ENCODE measurements around the gene EXOC4.

The EXOC4 gene

DNA sequence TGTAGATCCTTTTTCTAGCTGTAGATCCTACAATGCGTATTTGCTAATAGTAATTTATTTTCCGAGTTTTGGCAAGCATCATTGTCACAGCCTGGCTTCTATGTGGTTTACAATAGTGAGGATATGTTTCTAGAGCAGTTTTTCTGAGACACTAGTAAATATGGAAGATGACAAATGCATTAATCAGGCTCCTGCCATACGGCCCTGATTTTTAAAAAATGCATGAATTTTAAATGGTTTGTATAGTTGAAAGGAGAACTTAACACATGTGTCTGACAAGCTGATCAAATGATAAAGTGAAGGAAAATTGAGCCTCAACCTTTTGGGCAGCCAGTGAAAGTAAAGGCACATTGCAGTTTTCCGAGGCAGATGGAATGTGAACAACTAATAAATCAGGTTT, 354.1 kb downstream of the EXOC4 start:
- H3K4me1 ChIP-seq (ENCODE audit: insufficient read depth, low read length), result peaks cover 4% of the 10 kb centered on the region
- no peak overlapping the region for H3K4me3 ChIP-seq (ENCODE audit: low read length)
- H3K9me3 ChIP-seq (ENCODE audit: low read length), result no peaks in the 10 kb centered on the region
- H2AFZ ChIP-seq (ENCODE audit: low read depth, low read length), result no peak overlapping the region
- no peaks in the 10 kb centered on the region for H3K27me3 ChIP-seq (ENCODE audit: insufficient read depth, low read length)
- no peaks in the 10 kb centered on the region for H3K36me3 ChIP-seq (ENCODE audit: insufficient read depth, low read length)

DNA sequence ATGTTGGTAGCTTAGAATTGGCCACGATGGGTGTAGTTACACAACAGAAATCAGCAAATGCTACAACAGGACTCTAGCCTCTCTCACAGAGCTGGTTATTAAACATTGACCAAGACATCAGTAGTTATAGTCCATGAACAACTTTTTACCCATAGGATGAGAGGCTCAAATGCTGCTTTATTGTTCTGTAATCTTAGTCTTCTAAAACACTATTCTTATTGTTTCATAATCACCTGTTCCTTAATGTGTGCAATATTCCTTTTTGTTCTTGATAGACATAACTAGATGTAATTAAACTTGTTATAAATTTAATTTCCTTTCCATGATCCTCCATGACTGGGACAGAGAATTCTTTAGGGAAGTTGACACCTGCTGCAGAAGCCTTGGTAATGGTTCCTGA, 356.9 kb downstream of the EXOC4 start:
- H3K4me3 ChIP-seq (ENCODE audit: low read length), result no peak overlapping the region
- no peaks in the 10 kb centered on the region for H3K36me3 ChIP-seq (ENCODE audit: insufficient read depth, low read length)
- no peaks in the 10 kb centered on the region for H3K9me3 ChIP-seq (ENCODE audit: low read length)
- no peak overlapping the region for H2AFZ ChIP-seq (ENCODE audit: low read depth, low read length)
- peaks cover 5% of the 10 kb centered on the region for H3K4me1 ChIP-seq (ENCODE audit: insufficient read depth, low read length)
- H3K27me3 ChIP-seq (ENCODE audit: insufficient read depth, low read length), result no peaks in the 10 kb centered on the region

DNA sequence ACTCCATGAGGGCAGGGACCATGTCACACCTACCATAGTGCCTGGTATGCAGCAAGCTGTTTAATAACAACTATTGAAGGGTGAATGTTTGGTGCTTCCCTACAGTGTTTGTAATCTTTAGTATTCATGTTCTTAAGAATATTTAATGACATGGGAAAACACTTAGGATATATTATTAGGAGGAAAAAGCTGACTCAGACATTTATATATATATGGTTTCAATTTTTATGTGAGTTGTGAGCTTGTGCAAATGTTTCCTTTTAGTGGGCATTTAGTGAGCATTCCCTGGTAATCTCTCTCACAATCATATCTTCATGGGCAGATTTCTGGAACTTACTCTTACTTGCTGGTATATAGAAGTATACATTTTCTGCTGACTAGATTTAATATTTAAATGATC, 359.1 kb downstream of the EXOC4 start:
- H3K36me3 ChIP-seq (ENCODE audit: insufficient read depth, low read length), result no peaks in the 10 kb centered on the region
- peaks cover 5% of the 10 kb centered on the region for H3K4me1 ChIP-seq (ENCODE audit: insufficient read depth, low read length)
- H3K9me3 ChIP-seq (ENCODE audit: low read length), result no peaks in the 10 kb centered on the region
- H2AFZ ChIP-seq (ENCODE audit: low read depth, low read length), result no peak overlapping the region
- no peaks in the 10 kb centered on the region for H3K27me3 ChIP-seq (ENCODE audit: insufficient read depth, low read length)
- no peak overlapping the region for H3K4me3 ChIP-seq (ENCODE audit: low read length)

DNA sequence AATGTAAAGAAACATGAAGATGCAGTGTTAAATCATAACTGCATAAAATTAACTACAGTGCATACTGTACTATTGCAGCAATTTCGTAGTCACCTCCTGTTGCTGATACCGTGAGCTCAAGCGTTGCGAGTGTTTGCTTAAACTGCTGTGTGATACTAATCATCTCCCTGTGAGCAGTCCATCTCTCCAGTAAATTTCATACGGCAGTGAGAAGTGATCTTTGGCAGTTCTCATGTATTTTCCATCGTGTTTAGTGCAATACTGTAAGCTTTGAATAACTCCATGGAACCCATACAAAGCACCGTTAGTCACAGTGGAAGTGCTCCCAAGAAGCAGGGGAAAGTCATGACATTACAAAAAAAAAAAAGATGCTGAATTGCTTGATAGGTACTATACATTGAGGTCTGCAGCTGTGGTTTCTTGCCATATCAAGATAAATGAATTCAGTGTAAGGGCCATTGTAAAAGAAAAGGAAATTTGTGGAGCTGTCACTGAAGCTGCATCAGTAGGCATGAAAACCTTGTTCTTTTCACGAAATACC, 360.4 kb downstream of the EXOC4 start:
- Histone ChIP-seq H3K4me1 (ENCODE audit: insufficient read depth, low read length) (peaks cover 5% of the 10 kb centered on the region), H3K36me3 (ENCODE audit: insufficient read depth, low read length) (no peaks in the 10 kb centered on the region), H3K4me3 (ENCODE audit: low read length) (no peak overlapping the region)

DNA sequence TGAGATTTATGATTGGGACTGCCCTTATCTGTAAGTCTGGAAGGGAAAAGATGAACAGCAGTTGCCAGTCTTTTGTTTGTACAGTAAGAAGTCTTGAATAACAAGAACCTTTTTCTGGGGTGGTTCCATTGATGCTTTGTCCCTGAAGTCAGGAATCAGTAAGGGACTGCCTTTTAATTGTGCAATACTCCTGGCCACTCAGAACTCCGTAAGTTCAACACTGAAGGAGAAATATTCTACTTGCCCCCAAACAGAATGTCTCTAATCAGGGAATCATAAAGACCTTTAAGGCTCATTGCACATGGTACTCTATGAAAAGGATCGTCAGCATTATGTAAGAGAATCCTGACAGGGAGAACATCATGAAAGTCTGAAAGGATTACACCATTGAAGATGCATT, 361.4 kb downstream of the EXOC4 start:
- no peaks in the 10 kb centered on the region for H3K27me3 ChIP-seq (ENCODE audit: insufficient read depth, low read length)
- peaks cover 5% of the 10 kb centered on the region for H3K4me1 ChIP-seq (ENCODE audit: insufficient read depth, low read length)
- H3K9me3 ChIP-seq (ENCODE audit: low read length), result no peaks in the 10 kb centered on the region
- H3K36me3 ChIP-seq (ENCODE audit: insufficient read depth, low read length), result no peaks in the 10 kb centered on the region
- no peak overlapping the region for H2AFZ ChIP-seq (ENCODE audit: low read depth, low read length)
- no peak overlapping the region for H3K4me3 ChIP-seq (ENCODE audit: low read length)

More for the DNA sequence above, 360.4 kb downstream of the EXOC4 start:
- Histone ChIP-seq H2AFZ (ENCODE audit: low read depth, low read length) (no peak overlapping the region), H3K9me3 (ENCODE audit: low read length) (no peaks in the 10 kb centered on the region), H3K27me3 (ENCODE audit: insufficient read depth, low read length) (no peaks in the 10 kb centered on the region)

DNA sequence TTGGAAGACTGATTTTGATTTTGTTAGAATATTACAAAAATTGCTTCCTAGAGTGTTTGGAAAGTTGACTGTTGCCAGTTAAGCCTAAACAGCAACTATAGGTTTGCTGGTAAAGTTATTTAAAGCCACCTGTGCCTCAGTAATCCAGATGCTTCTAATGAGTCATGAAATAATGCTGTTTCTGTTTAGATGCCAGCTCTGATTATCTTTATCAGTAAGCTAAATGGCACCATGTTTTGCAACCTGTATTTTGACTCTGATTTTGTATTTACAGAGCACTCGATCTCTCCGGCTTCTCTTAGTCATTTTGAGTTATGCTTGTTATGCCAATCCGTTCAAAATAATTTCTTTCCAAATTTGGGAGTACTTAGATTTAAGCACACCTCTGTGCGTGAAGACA, 366.1 kb downstream of the EXOC4 start:
- Histone ChIP-seq H2AFZ (ENCODE audit: low read depth, low read length) (no peak overlapping the region), H3K9me3 (ENCODE audit: low read length) (no peaks in the 10 kb centered on the region), H3K4me1 (ENCODE audit: insufficient read depth, low read length) (peaks cover 5% of the 10 kb centered on the region), H3K36me3 (ENCODE audit: insufficient read depth, low read length) (no peaks in the 10 kb centered on the region), H3K27me3 (ENCODE audit: insufficient read depth, low read length) (no peaks in the 10 kb centered on the region), H3K4me3 (ENCODE audit: low read length) (no peak overlapping the region)

DNA sequence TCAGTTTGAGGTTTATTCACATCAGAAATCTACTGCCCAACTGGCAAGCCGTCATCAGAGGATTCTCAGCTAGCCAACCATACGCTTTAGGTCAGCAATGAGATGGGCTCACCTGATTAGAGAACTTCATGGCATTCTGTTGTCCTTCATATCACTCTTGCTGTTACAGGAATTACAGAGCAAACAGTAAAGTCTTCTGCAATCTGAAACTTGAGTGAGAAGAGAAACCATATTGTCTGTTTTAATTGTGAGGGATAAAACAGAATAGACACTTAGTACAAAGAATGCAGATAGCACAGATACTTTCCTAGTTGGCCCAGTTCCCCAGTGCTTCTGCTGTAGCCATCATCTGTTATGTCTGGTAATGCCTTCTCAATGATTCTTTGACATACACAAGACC, 366.6 kb downstream of the EXOC4 start:
- Histone ChIP-seq H3K4me3 (ENCODE audit: low read length) (no peak overlapping the region), H3K27me3 (ENCODE audit: insufficient read depth, low read length) (no peaks in the 10 kb centered on the region), H3K36me3 (ENCODE audit: insufficient read depth, low read length) (no peaks in the 10 kb centered on the region), H3K4me1 (ENCODE audit: insufficient read depth, low read length) (peaks cover under 1% of the 10 kb centered on the region), H3K9me3 (ENCODE audit: low read length) (no peaks in the 10 kb centered on the region), H2AFZ (ENCODE audit: low read depth, low read length) (no peak overlapping the region)

DNA sequence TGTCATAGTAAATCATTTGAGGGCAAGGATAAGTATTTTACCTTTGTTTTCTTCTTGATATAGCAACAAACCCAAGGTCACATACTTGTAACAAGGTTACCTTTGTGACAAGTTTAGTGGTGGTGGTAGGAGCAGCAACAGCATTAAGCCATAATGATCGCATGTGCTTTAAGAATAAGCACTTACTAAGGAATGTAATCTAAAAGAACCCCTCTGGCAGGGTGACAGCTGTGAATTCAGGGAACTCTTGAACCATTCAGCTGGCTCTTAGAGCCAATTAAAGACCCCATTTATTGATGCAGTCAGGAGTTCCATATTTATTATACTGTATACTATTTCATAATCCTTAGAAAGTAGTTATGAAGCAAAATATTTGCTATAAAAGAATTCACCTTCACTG, 370.8 kb downstream of the EXOC4 start:
- H3K4me3 ChIP-seq (ENCODE audit: low read length), result no peak overlapping the region
- no peaks in the 10 kb centered on the region for H3K4me1 ChIP-seq (ENCODE audit: insufficient read depth, low read length)
- no peak overlapping the region for H2AFZ ChIP-seq (ENCODE audit: low read depth, low read length)
- no peaks in the 10 kb centered on the region for H3K36me3 ChIP-seq (ENCODE audit: insufficient read depth, low read length)
- H3K27me3 ChIP-seq (ENCODE audit: insufficient read depth, low read length), result no peaks in the 10 kb centered on the region
- no peaks in the 10 kb centered on the region for H3K9me3 ChIP-seq (ENCODE audit: low read length)

DNA sequence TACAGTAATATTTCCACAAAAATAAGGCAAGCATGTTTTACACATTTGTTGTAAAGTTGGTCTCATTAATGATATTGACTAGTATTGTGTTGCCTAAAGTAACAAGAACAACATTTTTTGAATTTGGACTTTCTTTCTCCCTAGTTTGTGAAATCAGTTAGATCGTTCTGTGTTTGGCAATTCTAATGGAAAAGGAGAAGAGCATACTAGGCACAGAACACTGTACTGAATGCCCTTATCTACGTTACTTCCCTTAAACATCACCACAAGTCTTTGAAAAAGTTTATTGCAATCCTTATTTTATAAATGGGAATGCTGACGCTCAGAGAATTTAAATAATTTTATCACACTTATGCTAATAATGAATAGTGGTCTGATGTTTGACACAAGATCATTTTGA, 372.2 kb downstream of the EXOC4 start:
- Histone ChIP-seq H2AFZ (ENCODE audit: low read depth, low read length) (no peak overlapping the region), H3K36me3 (ENCODE audit: insufficient read depth, low read length) (no peaks in the 10 kb centered on the region), H3K27me3 (ENCODE audit: insufficient read depth, low read length) (no peaks in the 10 kb centered on the region), H3K4me3 (ENCODE audit: low read length) (no peak overlapping the region), H3K4me1 (ENCODE audit: insufficient read depth, low read length) (no peaks in the 10 kb centered on the region), H3K9me3 (ENCODE audit: low read length) (no peaks in the 10 kb centered on the region)

DNA sequence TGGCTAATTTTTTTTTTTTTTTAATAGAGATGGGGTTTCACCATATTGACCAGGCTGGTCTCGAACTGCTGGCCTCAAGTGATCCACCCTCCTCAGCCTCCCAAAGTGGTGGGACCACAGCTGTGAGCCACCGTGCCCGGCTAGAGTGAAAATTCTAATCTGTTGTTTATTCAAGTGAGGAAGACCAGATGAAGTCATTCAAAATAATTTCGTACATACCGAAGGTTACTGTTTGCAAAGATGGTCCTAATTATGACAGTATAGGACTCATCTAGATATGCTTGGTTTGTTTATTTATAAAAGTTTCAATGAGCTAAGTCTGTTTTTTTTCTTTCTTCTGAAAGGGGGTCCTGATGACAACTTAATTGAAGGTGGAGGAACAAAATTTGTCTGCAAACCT, 376.8 kb downstream of the EXOC4 start:
- Histone ChIP-seq H2AFZ (ENCODE audit: low read depth, low read length) (no peak overlapping the region), H3K36me3 (ENCODE audit: insufficient read depth, low read length) (peaks cover 2% of the 10 kb centered on the region), H3K4me3 (ENCODE audit: low read length) (no peak overlapping the region), H3K9me3 (ENCODE audit: low read length) (no peaks in the 10 kb centered on the region), H3K27me3 (ENCODE audit: insufficient read depth, low read length) (no peaks in the 10 kb centered on the region), H3K4me1 (ENCODE audit: insufficient read depth, low read length) (no peaks in the 10 kb centered on the region)

DNA sequence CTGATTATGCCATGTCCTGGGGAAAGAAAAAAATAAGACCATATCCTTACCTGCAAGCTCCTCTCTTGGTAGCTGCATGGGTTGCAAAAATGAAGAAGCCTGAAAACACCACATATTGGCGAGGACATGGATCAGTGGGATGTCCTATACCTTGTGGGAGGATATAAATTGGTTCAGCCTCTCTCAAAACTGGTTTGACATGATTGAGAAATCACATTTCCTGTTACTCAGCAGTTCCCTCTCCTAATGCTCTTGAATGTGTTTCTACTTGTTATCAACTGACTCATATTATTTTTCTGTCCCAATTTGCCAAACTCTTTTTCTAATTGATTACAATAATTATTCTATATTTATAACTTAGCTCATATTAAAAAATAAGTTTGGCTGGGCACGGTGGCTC, 380.2 kb downstream of the EXOC4 start:
- Histone ChIP-seq H3K4me1 (ENCODE audit: insufficient read depth, low read length) (no peaks in the 10 kb centered on the region), H3K9me3 (ENCODE audit: low read length) (no peaks in the 10 kb centered on the region), H2AFZ (ENCODE audit: low read depth, low read length) (no peak overlapping the region), H3K27me3 (ENCODE audit: insufficient read depth, low read length) (no peaks in the 10 kb centered on the region), H3K4me3 (ENCODE audit: low read length) (no peak overlapping the region), H3K36me3 (ENCODE audit: insufficient read depth, low read length) (peaks cover 2% of the 10 kb centered on the region)

DNA sequence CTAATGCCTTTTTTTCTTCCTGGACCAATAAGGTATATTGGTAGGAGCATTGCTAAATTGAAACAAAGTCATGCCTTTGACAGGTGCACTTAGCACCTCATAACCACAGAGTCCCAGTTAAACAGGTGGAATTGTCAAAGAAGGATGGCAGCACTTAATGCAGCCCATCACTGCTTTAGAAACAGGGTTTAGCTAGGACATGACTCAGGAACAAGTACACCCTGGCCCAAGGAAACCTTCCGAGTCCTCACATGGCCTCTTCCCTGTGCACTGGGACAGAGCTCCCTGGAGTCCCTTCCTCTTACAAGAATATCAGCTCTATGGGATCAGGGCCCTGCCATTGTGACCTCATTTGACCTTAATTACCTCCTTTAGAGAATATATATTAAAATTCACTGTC, 382.7 kb downstream of the EXOC4 start:
- Histone ChIP-seq H3K36me3 (ENCODE audit: insufficient read depth, low read length) (no peaks in the 10 kb centered on the region), H3K4me3 (ENCODE audit: low read length) (no peak overlapping the region), H2AFZ (ENCODE audit: low read depth, low read length) (no peak overlapping the region), H3K9me3 (ENCODE audit: low read length) (no peaks in the 10 kb centered on the region), H3K27me3 (ENCODE audit: insufficient read depth, low read length) (no peaks in the 10 kb centered on the region), H3K4me1 (ENCODE audit: insufficient read depth, low read length) (no peaks in the 10 kb centered on the region)

DNA sequence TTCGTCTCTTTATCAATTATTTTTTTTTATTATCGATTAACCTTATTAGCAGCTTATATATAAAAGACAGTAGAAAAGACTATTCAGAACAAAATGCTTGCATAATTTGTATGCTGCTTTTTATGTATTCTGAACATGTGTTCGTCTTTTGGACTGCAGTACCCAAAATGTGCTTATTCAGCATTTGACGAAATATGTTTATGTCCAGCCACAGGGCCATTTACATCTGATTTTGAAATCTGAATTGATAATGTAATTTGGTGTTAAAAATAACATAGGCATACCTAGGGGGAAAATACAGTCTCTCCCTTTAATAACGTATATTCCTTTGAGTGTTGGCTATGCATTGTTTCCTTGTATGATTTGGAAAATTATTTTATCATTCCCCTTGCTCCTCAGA, 386.0 kb downstream of the EXOC4 start:
- H3K4me3 ChIP-seq (ENCODE audit: low read length), result no peak overlapping the region
- no peaks in the 10 kb centered on the region for H3K4me1 ChIP-seq (ENCODE audit: insufficient read depth, low read length)
- peaks cover 6% of the 10 kb centered on the region for H3K9me3 ChIP-seq (ENCODE audit: low read length)
- no peak overlapping the region for H2AFZ ChIP-seq (ENCODE audit: low read depth, low read length)
- no peaks in the 10 kb centered on the region for H3K36me3 ChIP-seq (ENCODE audit: insufficient read depth, low read length)
- no peaks in the 10 kb centered on the region for H3K27me3 ChIP-seq (ENCODE audit: insufficient read depth, low read length)

DNA sequence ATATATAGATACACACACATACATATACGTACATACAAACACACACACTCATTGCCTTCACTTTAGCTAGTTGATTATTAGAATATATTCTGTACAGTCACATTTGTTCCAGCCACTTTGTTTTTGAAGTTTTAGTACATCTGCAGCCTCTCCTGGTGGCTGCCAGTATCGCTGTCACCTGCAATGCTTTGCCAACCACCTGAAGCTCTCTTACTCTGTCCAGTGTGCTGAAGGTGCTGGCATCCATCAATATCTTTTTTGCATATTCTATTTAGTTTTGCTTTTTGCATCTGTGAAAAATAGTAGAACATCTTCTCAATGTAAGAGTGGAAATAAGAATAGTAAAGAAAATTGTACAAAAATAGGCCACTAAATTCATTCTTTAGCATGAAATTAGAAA, 388.6 kb downstream of the EXOC4 start:
- no peak overlapping the region for H3K4me3 ChIP-seq (ENCODE audit: low read length)
- H3K36me3 ChIP-seq (ENCODE audit: insufficient read depth, low read length), result no peaks in the 10 kb centered on the region
- H3K4me1 ChIP-seq (ENCODE audit: insufficient read depth, low read length), result no peaks in the 10 kb centered on the region
- no peak overlapping the region for H2AFZ ChIP-seq (ENCODE audit: low read depth, low read length)
- H3K9me3 ChIP-seq (ENCODE audit: low read length), result peaks cover 8% of the 10 kb centered on the region
- H3K27me3 ChIP-seq (ENCODE audit: insufficient read depth, low read length), result no peaks in the 10 kb centered on the region
